OCI-LY7 (cell line): ENCODE data around the gene TAGLN3. TPM values are rescaled to one million over a fixed set of nuclear protein-coding genes. Genes with fewer than 3 reads are reported as not detected.

Experiments used
- BruUV-seq: library from RNA; stranded (reverse); fragments of 400-500 nt; replicated peaks from 2 replicates; lab custom pipeline; 2021; lab: Mats Ljungman, UMichigan
- CTCF ChIA-PET: fragments of 300-600 bp; sonication (Branson Sonifier 250); formaldehyde crosslinking; loops from one replicate; lab custom pipeline; 2022; ENCODE audit warnings: antibody characterized with exemption; ENCODE audit not compliant: unreplicated experiment; lab: Charles Lee
- POLR2A ChIA-PET: fragments of 300-600 bp; sonication (Branson Sonifier 250); formaldehyde crosslinking; loops from one replicate; lab custom pipeline; 2022; ENCODE audit warnings: antibody characterized with exemption; lab: Charles Lee
- DNase-seq: peaks from one replicate; pipeline ENCODE4 v3.0.0-alpha.2; 2015; ENCODE audit warnings: low spot score
- H2AFZ ChIP-seq: fragments of 200-600 bp; sonication (generic), shearing (Covaris generic); 2 replicates; pipeline ENCODE4 v1.6.1; 2014; ENCODE audit warnings: mild to moderate bottlenecking, antibody characterized with exemption, low read length, moderate library complexity
- H3K27ac ChIP-seq: fragments of 200-600 bp; sonication (generic); 2 replicates; pipeline ENCODE4 v1.5.1; 2014; ENCODE audit warnings: mixed run types, low read depth, mild to moderate bottlenecking, moderate library complexity, low read length, inconsistent platforms; ENCODE audit not compliant: poor library complexity, severe bottlenecking
- H3K36me3 ChIP-seq: fragments of 200-600 bp; sonication (generic); 2 replicates; pipeline ENCODE4 v1.6.1; 2014; ENCODE audit warnings: mild to moderate bottlenecking, antibody characterized with exemption, low read length, moderate library complexity, mixed read lengths; ENCODE audit not compliant: insufficient read depth
- H3K4me1 ChIP-seq: fragments of 200-600 bp; sonication (generic); 2 replicates; pipeline ENCODE4 v1.5.1; 2014; ENCODE audit warnings: mild to moderate bottlenecking, low read length; ENCODE audit not compliant: insufficient read depth, poor library complexity, severe bottlenecking
- H3K4me2 ChIP-seq: fragments of 200-600 bp; sonication (generic); 2 replicates; pipeline ENCODE4 v1.6.1; 2014; ENCODE audit warnings: mild to moderate bottlenecking, low read length
- H3K4me3 ChIP-seq: fragments of 200-600 bp; sonication (generic); 2 replicates; pipeline ENCODE4 v1.5.1; 2014; ENCODE audit warnings: mild to moderate bottlenecking, low read depth, low read length; ENCODE audit not compliant: poor library complexity, severe bottlenecking
- H3K79me2 ChIP-seq: fragments of 200-600 bp; sonication (generic); 2 replicates; pipeline ENCODE4 v1.6.1; 2016; ENCODE audit warnings: low read depth, mild to moderate bottlenecking, low read length, moderate library complexity, mixed read lengths; ENCODE audit not compliant: insufficient read depth
- H3K9me2 ChIP-seq: fragments of 200-600 bp; sonication (generic); 2 replicates; pipeline ENCODE4 v1.6.1; 2016; ENCODE audit warnings: mild to moderate bottlenecking, low read length, mixed read lengths; ENCODE audit not compliant: insufficient read depth
- H3K9me3 ChIP-seq: fragments of 200-600 bp; sonication (generic); 2 replicates; pipeline ENCODE4 v1.6.1; 2014; ENCODE audit warnings: mild to moderate bottlenecking, mixed run types, low read length, mixed read lengths
- H4K20me1 ChIP-seq: fragments of 200-600 bp; sonication (generic); 2 replicates; pipeline ENCODE4 v1.6.1; 2014; ENCODE audit warnings: mild to moderate bottlenecking, antibody characterized with exemption, low read length, moderate library complexity, mixed read lengths; ENCODE audit not compliant: insufficient read depth
- CTCF ChIP-seq: fragments of 200-600 bp; sonication (generic); conservative IDR thresholded peaks from 2 replicates; pipeline ENCODE4 v1.5.1; 2014; ENCODE audit warnings: mild to moderate bottlenecking, antibody characterized with exemption, low read length, moderate library complexity, mixed read lengths
- EZH2phosphoT487 ChIP-seq: fragments of 200-600 bp; sonication (generic); IDR thresholded peaks from 2 replicates; pipeline ENCODE4 v1.6.1; 2018; ENCODE audit warnings: low read depth, borderline replicate concordance, mild to moderate bottlenecking, mixed run types, antibody characterized with exemption, low read length, moderate library complexity, mixed read lengths
- intact Hi-C: fragments of 100-400 bp; cut with micrococcal nuclease; formaldehyde crosslinking; loops from one replicate; pipeline ENCODE4 v1.10.0; 2022; ENCODE audit not compliant: unreplicated experiment
- total RNA-seq, 2 experiments: library from RNA; depleted of rRNA in 1 of 2; stranded (reverse); fragments of >200 nt in 1 of 2; shearing (Covaris generic) in 1 of 2; gene quantifications; 2 replicates each; pipeline ENCODE4 v1.2.3, GENCODE V29; 2014 to 2022

The TAGLN3 gene
- total RNA-seq, 2 experiments from 2014 or later = not detected

- ChIA-PET CTCF (no interaction called here), POLR2A (no interaction called here)
- Histone ChIP-seq H4K20me1 (no peaks in the 10 kb centered on the region), H3K9me2 (no peaks in the 10 kb centered on the region), H3K27ac (no peak overlapping the region), H3K4me3 (no peak overlapping the region), H2AFZ (peak overlapping the region; percentile 40; the same call in 1 of the 2 replicates), H3K4me1 (no peaks in the 10 kb centered on the region), H3K4me2 (no peak overlapping the region), H3K79me2 (no peaks in the 10 kb centered on the region), H3K36me3 (no peaks in the 10 kb centered on the region), H3K9me3 (no peaks in the 10 kb centered on the region)
- TF ChIP-seq CTCF (no peak), EZH2phosphoT487 (no peak)
- intact Hi-C loops = no loop called here
- DNase-seq = no peak
- no TSS peak for BruUV-seq
Measured at GRCh38 chr3:112047264-112047663, 48.5 kb downstream of the TAGLN3 start.

DNA sequence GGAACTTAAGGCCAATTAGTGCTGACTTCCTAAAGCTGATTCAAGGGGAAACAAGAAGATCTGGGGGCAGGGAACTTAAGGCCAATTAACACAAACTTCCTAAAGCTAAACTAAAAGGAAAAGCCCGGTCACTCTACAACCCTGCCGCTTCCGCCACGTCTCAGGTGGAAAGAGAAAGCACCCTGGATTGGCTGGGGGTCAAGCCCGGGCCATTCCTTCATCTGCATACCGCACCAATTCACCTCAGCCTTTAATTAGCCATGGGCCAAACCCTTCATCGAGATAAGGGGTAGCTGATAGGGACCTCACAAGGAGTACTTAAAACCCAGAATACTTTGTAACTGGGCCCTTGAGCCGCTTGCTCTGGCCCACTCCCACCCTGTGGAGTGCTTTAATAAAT, 50.2 kb downstream of the TAGLN3 start:
- ChIA-PET CTCF (no interaction called here), POLR2A (no interaction called here)
- H3K4me3 ChIP-seq = no peak overlapping the region
- no peaks in the 10 kb centered on the region for H3K79me2 ChIP-seq
- H3K9me3 ChIP-seq = no peaks in the 10 kb centered on the region
- TF ChIP-seq CTCF (no peak), EZH2phosphoT487 (no peak)
- H3K4me1 ChIP-seq = no peaks in the 10 kb centered on the region
- no peak overlapping the region for H3K4me2 ChIP-seq
- H3K27ac ChIP-seq = no peak overlapping the region
- DNase-seq = no peak
- no TSS peak for BruUV-seq
- no peaks in the 10 kb centered on the region for H3K9me2 ChIP-seq
- H4K20me1 ChIP-seq = no peaks in the 10 kb centered on the region
- no peak overlapping the region for H2AFZ ChIP-seq
- H3K36me3 ChIP-seq = no peaks in the 10 kb centered on the region
- intact Hi-C loops = no loop called here

DNA sequence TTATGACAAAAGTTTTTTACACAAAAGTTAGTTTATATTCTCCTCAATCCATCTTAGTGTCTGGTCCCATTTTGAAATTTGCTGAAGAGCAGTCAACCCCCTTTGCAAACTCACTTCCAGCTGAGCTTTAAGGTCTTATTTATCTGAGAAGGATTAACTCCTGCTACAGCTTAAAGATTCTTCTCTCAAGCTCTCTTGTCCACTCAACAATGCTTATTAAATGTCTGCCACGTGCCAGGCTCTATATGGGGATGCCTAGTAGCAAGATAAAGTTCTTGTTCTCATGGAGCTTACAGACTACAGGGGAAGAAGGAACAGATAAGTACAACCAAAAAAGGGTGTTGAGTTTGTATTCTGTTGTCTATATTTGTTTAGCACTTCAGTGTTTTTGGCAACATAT, 54.5 kb downstream of the TAGLN3 start:
- Histone ChIP-seq H3K9me2 (no peaks in the 10 kb centered on the region), H3K4me1 (no peaks in the 10 kb centered on the region), H3K79me2 (no peaks in the 10 kb centered on the region), H3K27ac (no peak overlapping the region), H3K4me2 (no peak overlapping the region), H4K20me1 (no peaks in the 10 kb centered on the region), H2AFZ (no peak overlapping the region; the same call in 1 of the 2 replicates), H3K4me3 (no peak overlapping the region), H3K9me3 (no peaks in the 10 kb centered on the region), H3K36me3 (no peaks in the 10 kb centered on the region)
- TF ChIP-seq EZH2phosphoT487 (no peak), CTCF (no peak)
- ChIA-PET POLR2A (interaction anchor here (0.7 to 1.6 kb wide), 5 partner anchors 12 to 863 kb away, joined by 3 to 8 read pairs (median 4); no protein-coding TSS in a partner anchor), CTCF (no interaction called here)
- DNase-seq = no peak
- intact Hi-C loops = no loop called here
- BruUV-seq = no TSS peak
